SK-N-SH treated with all-trans-retinoic acid at 6 μM for 48 hours (cell line): ENCODE measurements around the gene REXO4.

Experiments
- ATAC-seq: fragments of 200-7000 bp; cut with Tn5 transposase; 3 replicates; pipeline ENCODE4 v1.9.1; 2020; ENCODE audit warnings: mild to moderate bottlenecking, moderate library complexity
- ARNTL ChIP-seq: fragments of 450-650 bp; formaldehyde crosslinking; IDR thresholded peaks from 2 replicates; pipeline ENCODE4 v1.5.0; 2020; ENCODE audit warnings: low read depth, mild to moderate bottlenecking, moderate library complexity, borderline replicate concordance
- BACH2 ChIP-seq: fragments of 250-450 bp; sonication (Bioruptor Pico); IDR thresholded peaks from 2 replicates; pipeline ENCODE4 v1.9.0; 2021; ENCODE audit warnings: mild to moderate bottlenecking, borderline replicate concordance
- CSDC2 ChIP-seq: fragments of 250-450 bp; sonication (Bioruptor Pico); IDR thresholded peaks from 2 replicates; pipeline ENCODE4 v1.5.0; 2020; ENCODE audit warnings: mild to moderate bottlenecking, moderate library complexity
- ESRRG ChIP-seq: fragments of 250-450 bp; sonication (Bioruptor Pico); IDR thresholded peaks from 2 replicates; pipeline ENCODE4 v1.6.1; 2021; ENCODE audit warnings: mild to moderate bottlenecking
- GLIS3 ChIP-seq: fragments of 250-450 bp; sonication (Bioruptor Pico); IDR thresholded peaks from 2 replicates; pipeline ENCODE4 v1.5.0; 2020; ENCODE audit warnings: mild to moderate bottlenecking, moderate library complexity
- OSR1 ChIP-seq: fragments of 250-450 bp; sonication (Bioruptor Pico); IDR thresholded peaks from 2 replicates; pipeline ENCODE4 v1.8.0; 2022; ENCODE audit warnings: moderate library complexity, mild to moderate bottlenecking, inconsistent platforms
- PPARA ChIP-seq: fragments of 250-450 bp; sonication (Bioruptor Pico); IDR thresholded peaks from 2 replicates; pipeline ENCODE4 v1.5.0; 2020; ENCODE audit warnings: mild to moderate bottlenecking, borderline replicate concordance
- RARB ChIP-seq: fragments of 250-450 bp; sonication (Bioruptor Pico); IDR thresholded peaks from 2 replicates; pipeline ENCODE4 v1.8.0; 2021; ENCODE audit warnings: mild to moderate bottlenecking, moderate library complexity
- SNAI2 ChIP-seq: fragments of 250-450 bp; sonication (Bioruptor Pico); IDR thresholded peaks from 2 replicates; pipeline ENCODE4 v1.5.0; 2020; ENCODE audit warnings: mild to moderate bottlenecking, moderate library complexity
- TCF4 ChIP-seq: fragments of 250-450 bp; sonication (Bioruptor Pico); IDR thresholded peaks from 2 replicates; pipeline ENCODE4 v1.8.0; 2021; ENCODE audit warnings: mild to moderate bottlenecking, moderate library complexity, borderline replicate concordance
- TOX ChIP-seq: fragments of 250-450 bp; sonication (Bioruptor Pico); IDR thresholded peaks from 2 replicates; pipeline ENCODE4 v1.8.0; 2021; ENCODE audit warnings: mild to moderate bottlenecking, moderate library complexity, borderline replicate concordance
- ZFP3 ChIP-seq: fragments of 250-450 bp; sonication (Bioruptor Pico); IDR thresholded peaks from 2 replicates; pipeline ENCODE4 v1.5.0; 2020; ENCODE audit warnings: mild to moderate bottlenecking, moderate library complexity
- ZFP30 ChIP-seq: fragments of 450-650 bp; formaldehyde crosslinking; IDR thresholded peaks from 2 replicates; pipeline ENCODE4 v1.5.0; 2022; ENCODE audit warnings: mild to moderate bottlenecking, moderate library complexity
- ZNF70 ChIP-seq: fragments of 450-650 bp; formaldehyde crosslinking; IDR thresholded peaks from 2 replicates; pipeline ENCODE4 v1.5.0; 2020; ENCODE audit warnings: mild to moderate bottlenecking, moderate library complexity
- ZNF8 ChIP-seq: fragments of 450-650 bp; formaldehyde crosslinking; IDR thresholded peaks from 2 replicates; pipeline ENCODE4 v1.5.0; 2020; ENCODE audit warnings: mild to moderate bottlenecking, moderate library complexity
- TF ChIP-seq, protein P1 (sequence below): fragments of 250-450 bp; sonication (Bioruptor Pico); IDR thresholded peaks from 2 replicates; pipeline ENCODE4 v1.8.0; 2021; ENCODE audit warnings: low read depth, mild to moderate bottlenecking, moderate library complexity, borderline replicate concordance
- TF ChIP-seq, protein P2 (sequence below): fragments of 250-450 bp; sonication (Bioruptor Pico); IDR thresholded peaks from 2 replicates; pipeline ENCODE4 v1.8.0; 2020; ENCODE audit warnings: mild to moderate bottlenecking, moderate library complexity, borderline replicate concordance
- TF ChIP-seq, protein P3 (sequence below): fragments of 250-450 bp; sonication (Bioruptor Pico); IDR thresholded peaks from 2 replicates; pipeline ENCODE4 v1.5.1; 2021; ENCODE audit warnings: mild to moderate bottlenecking, moderate library complexity
- TF ChIP-seq, protein P4 (sequence below): fragments of 250-450 bp; sonication (Bioruptor Pico); IDR thresholded peaks from 2 replicates; pipeline ENCODE4 v1.5.1; 2020; ENCODE audit warnings: low read depth, mild to moderate bottlenecking, moderate library complexity

REXO4 gene

DNA sequence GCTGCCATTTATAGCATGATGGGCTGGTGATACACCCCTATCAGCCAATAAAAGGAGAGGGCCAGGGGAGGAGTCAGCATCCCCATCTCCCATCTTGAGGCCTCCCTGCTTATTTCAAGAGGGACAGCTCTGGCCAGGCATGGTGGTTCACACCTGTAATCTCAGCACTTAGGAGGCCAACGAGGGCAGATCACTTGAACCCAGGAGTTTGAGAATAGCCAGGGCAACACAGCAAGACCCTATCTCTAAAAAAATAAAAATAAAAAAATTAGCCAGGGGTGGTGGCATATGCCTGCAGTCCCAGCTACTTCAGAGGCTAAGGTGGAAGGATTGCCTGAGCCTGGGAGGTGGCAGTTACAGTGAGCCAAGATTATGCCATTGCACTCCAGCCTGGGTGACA is 9.8 kb downstream of the REXO4 start (continued):
- TF ChIP-seq, protein P1, sequence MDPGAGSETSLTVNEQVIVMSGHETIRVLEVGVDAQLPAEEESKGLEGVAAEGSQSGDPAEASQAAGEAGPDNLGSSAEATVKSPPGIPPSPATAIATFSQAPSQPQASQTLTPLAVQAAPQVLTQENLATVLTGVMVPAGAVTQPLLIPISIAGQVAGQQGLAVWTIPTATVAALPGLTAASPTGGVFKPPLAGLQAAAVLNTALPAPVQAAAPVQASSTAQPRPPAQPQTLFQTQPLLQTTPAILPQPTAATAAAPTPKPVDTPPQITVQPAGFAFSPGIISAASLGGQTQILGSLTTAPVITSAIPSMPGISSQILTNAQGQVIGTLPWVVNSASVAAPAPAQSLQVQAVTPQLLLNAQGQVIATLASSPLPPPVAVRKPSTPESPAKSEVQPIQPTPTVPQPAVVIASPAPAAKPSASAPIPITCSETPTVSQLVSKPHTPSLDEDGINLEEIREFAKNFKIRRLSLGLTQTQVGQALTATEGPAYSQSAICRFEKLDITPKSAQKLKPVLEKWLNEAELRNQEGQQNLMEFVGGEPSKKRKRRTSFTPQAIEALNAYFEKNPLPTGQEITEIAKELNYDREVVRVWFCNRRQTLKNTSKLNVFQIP (CRISPR knock-in tag), result no peak
- TF ChIP-seq ZNF8 (CRISPR knock-in tag), result no peak

DNA sequence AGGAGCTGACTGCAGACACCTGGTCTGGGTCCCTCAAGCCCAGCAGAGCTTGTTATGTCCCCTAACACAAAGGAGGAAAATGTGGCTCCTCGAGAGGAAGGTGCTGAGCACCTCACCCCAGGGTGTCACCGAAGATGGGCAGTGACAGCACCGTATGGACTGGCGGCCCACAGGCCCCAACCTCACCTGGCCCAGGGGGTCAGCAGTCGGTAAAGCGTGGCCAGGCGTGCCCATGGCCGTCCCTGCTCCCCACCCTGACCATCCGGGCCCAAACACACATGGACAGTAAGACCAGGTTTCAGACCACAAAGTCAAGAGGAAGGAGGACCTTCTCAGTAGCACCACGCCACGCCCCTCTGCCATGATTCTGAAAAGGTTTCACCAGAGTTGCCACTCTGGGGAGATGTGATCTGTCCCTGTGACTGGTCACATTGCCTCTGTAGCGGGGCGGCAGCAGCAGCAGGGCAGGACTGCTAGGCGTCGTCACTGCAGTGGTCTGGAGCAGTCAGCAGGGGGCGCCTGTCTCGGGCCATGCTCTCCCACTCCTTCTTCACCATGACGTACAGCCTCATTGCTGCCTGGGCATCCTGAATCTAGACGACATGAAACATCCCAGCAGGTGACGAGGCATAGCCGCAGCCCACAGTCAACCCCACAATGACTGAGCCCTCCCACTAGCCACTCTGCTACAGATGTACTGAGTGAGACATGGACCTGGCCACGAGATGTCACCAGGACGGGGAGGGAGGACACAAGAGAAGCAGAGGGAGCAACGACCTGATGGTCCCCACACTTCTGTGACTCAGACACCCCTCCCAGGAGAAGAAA is 11.1 kb downstream of the REXO4 start:
- no peak for TF ChIP-seq RARB (CRISPR knock-in tag)
- TF ChIP-seq ARNTL (CRISPR knock-in tag), result no peak
- TF ChIP-seq, protein P2, sequence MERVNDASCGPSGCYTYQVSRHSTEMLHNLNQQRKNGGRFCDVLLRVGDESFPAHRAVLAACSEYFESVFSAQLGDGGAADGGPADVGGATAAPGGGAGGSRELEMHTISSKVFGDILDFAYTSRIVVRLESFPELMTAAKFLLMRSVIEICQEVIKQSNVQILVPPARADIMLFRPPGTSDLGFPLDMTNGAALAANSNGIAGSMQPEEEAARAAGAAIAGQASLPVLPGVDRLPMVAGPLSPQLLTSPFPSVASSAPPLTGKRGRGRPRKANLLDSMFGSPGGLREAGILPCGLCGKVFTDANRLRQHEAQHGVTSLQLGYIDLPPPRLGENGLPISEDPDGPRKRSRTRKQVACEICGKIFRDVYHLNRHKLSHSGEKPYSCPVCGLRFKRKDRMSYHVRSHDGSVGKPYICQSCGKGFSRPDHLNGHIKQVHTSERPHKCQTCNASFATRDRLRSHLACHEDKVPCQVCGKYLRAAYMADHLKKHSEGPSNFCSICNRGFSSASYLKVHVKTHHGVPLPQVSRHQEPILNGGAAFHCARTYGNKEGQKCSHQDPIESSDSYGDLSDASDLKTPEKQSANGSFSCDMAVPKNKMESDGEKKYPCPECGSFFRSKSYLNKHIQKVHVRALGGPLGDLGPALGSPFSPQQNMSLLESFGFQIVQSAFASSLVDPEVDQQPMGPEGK (CRISPR knock-in tag), result no peak
- no peak for TF ChIP-seq SNAI2
- TF ChIP-seq PPARA, result no peak
- no peak for TF ChIP-seq ZNF70
- TF ChIP-seq, protein P1 (CRISPR knock-in tag), result no peak
- no peak for TF ChIP-seq ZNF8 (CRISPR knock-in tag)
- no peak for TF ChIP-seq GLIS3 (CRISPR knock-in tag)
- TF ChIP-seq, protein P3, sequence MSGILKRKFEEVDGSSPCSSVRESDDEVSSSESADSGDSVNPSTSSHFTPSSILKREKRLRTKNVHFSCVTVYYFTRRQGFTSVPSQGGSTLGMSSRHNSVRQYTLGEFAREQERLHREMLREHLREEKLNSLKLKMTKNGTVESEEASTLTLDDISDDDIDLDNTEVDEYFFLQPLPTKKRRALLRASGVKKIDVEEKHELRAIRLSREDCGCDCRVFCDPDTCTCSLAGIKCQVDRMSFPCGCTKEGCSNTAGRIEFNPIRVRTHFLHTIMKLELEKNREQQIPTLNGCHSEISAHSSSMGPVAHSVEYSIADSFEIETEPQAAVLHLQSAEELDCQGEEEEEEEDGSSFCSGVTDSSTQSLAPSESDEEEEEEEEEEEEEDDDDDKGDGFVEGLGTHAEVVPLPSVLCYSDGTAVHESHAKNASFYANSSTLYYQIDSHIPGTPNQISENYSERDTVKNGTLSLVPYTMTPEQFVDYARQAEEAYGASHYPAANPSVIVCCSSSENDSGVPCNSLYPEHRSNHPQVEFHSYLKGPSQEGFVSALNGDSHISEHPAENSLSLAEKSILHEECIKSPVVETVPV (CRISPR knock-in tag), result no peak
- no peak for TF ChIP-seq ZFP30
- no peak for TF ChIP-seq OSR1 (CRISPR knock-in tag)
- no peak for TF ChIP-seq CSDC2 (CRISPR knock-in tag)
- TF ChIP-seq BACH2 (CRISPR knock-in tag), result no peak
- ATAC-seq, result peak; percentile 95

DNA sequence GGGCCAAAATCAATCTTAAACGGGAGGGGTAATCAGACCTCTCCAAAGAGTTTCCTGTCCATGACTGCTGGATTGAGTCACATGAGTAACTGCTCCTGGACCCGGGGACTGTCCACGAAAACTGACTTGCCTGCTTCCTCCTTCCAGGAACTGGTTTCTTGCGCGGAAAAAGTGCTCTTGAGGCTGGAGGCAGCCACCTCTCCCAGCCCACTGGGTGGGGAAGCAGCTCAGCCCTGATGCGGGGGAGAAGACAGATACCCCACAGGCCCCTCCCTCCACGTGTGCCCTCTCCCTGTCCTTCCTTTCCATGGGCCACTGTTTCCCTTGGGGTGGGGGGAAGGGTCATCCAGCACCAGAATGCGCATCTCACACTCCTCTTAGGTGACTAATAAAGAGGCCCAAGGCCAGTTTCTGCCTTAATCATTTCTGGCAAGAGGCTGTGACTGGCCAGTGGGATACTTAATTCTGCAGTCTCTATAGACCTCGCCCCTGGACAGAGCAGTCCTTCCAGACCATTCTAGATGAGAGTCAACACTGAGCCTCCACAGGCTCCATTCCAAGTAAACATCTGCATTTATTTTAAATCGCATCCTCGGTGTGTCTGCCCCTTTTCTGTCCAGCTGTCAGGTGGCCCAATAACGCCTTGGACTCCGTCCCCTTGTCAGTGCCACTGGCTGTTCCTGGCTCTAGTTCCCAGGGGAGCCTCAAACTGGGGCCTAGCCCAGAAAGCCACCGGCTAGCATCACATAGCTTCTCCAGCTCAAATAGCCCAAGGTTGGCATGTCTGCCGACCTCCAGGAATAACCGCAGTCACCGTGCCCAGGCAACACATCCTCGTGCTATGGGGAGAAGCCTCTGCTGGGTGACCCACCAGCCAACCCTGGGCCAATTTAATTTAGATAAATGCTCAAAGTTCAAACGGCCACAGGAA is 12.0 kb downstream of the REXO4 start:
- TF ChIP-seq SNAI2 (no peak), ESRRG (CRISPR knock-in tag) (no peak)
- ATAC-seq, result no peak

DNA sequence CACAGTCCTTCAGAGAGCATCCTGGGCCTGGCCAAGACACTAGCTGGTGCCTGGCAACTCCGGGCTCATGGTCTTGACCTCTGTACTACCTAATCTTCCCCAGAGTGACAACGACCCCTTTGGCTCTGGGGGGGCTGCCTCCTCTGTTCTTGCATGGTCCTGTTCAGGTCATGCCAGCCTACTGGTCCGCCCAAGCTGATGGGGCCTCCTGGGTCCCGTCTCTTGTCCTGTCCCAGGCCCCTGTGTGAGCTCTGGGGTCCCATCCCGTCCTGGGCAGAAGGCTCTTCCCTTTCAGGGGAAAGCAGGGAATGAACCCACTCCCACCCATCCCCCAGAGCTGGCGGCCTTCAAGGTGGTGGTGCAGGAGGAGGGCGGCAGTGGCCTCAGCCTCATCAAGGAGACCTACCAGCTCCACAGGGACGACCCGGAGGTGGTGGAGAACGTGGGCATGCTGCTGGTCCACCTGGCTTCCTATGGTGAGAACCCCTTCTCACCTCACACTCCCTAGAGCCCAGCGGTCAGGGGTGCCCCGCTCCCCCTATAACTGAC is 13.3 kb downstream of the REXO4 start:
- no peak for ATAC-seq
- no peak for TF ChIP-seq OSR1 (CRISPR knock-in tag)
- no peak for TF ChIP-seq TOX
- no peak for TF ChIP-seq CSDC2 (CRISPR knock-in tag)
- no peak for TF ChIP-seq ZNF8 (CRISPR knock-in tag)
- no peak for TF ChIP-seq ZFP3 (CRISPR knock-in tag)
- TF ChIP-seq ZNF70, result no peak
- no peak for TF ChIP-seq GLIS3 (CRISPR knock-in tag)
- TF ChIP-seq TCF4 (CRISPR knock-in tag), result no peak
- TF ChIP-seq, protein P3 (CRISPR knock-in tag), result no peak
- no peak for TF ChIP-seq ZFP30
- TF ChIP-seq, protein P1 (CRISPR knock-in tag), result no peak
- TF ChIP-seq ESRRG (CRISPR knock-in tag), result no peak
- TF ChIP-seq ARNTL (CRISPR knock-in tag), result no peak
- TF ChIP-seq, protein P4, sequence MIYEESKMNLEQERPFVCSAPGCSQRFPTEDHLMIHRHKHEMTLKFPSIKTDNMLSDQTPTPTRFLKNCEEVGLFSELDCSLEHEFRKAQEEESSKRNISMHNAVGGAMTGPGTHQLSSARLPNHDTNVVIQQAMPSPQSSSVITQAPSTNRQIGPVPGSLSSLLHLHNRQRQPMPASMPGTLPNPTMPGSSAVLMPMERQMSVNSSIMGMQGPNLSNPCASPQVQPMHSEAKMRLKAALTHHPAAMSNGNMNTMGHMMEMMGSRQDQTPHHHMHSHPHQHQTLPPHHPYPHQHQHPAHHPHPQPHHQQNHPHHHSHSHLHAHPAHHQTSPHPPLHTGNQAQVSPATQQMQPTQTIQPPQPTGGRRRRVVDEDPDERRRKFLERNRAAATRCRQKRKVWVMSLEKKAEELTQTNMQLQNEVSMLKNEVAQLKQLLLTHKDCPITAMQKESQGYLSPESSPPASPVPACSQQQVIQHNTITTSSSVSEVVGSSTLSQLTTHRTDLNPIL (CRISPR knock-in tag), result no peak
- TF ChIP-seq SNAI2, result no peak
